ENCODE results near the gene LGR4.

- TF ChIP-seq CTCF (IDR thresholded peaks at IDR 0.05) (no peak), EZH2 (IDR thresholded peaks at IDR 0.05; ENCODE audit: borderline replicate concordance, insufficient read depth, low read depth, low read length, poor library complexity, severe bottlenecking) (no peak)
These were observed 49.5 kb downstream of the LGR4 start for GRCh38 chr11:27423125-27423524.
